Measurements from ENCODE around the gene NR1I2.

The NR1I2 gene

DNA sequence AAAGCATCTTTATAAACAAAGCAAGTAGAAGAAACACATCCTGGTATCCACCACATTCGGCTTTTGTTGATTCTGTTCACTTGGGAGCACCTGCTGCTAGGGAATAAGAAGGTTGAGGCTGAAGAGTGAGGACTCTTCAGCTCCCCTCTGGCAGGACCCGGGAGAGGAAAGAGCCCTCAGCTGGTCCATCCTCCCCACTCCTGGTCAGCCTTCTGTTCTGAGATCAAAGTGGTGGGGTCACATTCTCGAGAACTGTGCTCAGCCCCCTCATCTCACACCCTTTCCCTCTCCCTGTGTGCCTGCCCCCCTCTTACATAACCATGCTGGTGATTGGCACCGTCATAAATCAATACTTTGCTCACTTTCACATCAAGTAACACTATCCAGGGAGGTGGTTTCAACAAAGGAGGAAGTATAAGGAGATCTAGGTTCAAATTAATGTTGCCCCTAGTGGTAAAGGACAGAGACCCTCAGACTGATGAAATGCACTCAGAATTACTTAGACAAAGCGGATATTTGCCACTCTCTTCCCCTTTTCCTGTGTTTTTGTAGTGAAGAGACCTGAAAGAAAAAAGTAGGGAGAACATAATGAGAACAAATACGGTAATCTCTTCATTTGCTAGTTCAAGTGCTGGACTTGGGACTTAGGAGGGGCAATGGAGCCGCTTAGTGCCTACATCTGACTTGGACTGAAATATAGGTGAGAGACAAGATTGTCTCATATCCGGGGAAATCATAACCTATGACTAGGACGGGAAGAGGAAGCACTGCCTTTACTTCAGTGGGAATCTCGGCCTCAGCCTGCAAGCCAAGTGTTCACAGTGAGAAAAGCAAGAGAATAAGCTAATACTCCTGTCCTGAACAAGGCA, at the start of gene NR1I2:
Gene NR1I2, plus strand, starts transcription at position 772 of the 869 bp plus-strand sequence.
- no peak for DNase-seq

DNA sequence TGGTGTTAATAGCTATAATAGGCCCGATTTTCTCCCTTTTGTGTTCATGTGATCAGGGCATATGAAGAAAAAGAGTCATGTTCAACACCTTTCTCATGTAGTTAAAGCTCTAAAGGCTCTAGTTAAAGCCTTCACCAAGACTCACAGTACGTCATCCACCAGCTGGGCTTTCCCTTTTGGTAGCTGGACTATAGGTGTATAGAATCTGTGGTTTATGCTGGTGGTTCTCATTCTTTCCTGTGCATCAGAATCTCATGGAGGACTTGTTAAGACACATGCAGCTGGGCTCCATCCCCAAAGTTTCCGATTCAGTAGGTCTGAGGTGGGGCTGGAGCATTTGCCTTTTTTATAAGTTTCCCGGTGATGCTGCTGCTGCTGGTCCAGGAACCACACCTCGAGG, 48.1 kb upstream of the NR1I2 start:
- DNase-seq: no peak

- no peak for DNase-seq
Measured at GRCh38 chr3:119738741-119739140, 43.2 kb upstream of the NR1I2 start.

- no peak for DNase-seq
Measured at GRCh38 chr3:119741657-119742590, 40.0 kb upstream of the NR1I2 start.

- DNase-seq: peak; percentile 83
Measured at GRCh38 chr3:119743921-119744320, 38.0 kb upstream of the NR1I2 start.

DNA sequence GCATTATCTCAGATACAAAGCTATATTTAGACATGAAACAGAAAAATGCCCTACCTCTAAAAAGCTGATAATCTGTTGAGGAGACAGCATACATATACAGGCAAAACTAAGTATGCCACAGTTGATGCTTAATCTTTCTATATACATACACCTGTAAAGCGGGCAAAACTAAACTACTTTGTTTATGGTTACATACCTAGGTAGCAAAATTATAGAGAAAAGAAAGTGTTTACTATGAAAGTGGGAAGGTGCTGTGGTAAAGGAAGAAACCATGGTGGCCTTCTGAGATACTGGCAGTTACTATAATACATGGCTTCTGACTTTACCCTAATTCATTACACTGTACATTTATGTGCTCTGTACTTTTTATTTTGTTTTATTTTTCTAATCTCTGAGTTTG, 36.0 kb upstream of the NR1I2 start:
- DNase-seq: no peak

DNA sequence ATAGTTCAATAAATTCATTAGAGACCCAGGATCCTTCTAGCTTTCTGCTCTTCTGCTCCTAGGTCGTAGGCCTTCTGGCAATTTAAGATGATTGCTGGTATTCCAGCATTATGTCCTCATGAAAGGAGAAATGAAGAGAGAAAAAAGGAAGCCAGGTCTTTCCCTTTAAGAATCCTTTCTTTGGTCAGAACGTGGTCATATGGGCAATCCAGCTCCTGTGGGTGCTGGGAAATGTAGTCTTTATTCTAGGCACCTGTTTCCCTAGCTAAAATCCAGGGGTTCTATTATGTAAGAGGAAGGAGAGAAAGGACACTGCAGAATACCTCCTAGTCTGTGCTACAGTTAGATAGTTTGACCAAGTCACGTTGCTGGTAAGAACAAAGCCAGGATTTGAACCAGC, 35.5 kb upstream of the NR1I2 start:
- DNase-seq: no peak

DNA sequence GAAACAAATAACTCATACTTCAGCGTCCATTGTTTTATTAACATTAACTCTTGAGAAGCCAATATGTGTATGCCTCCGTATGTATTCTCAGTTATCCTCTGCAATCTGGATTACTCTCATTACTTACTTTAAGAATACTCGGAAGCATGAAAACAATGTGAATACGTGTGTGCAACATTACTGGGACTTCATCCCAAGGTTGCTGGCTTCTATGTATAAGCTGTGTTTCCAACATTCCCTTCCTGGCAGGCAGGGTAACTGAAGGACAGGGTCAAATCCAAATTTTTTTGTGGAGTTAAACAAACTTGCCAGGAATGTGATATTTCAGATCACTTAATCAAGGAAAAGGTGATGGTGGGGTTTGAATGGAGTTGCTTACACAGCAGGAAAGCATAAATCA, 34.5 kb upstream of the NR1I2 start:
- no peak for DNase-seq

- DNase-seq: no peak
Measured at GRCh38 chr3:119748991-119749390, 32.9 kb upstream of the NR1I2 start.

GRCh38 chr3:119751423-119751822, 30.5 kb upstream of the NR1I2 start:
- DNase-seq: no peak

DNA sequence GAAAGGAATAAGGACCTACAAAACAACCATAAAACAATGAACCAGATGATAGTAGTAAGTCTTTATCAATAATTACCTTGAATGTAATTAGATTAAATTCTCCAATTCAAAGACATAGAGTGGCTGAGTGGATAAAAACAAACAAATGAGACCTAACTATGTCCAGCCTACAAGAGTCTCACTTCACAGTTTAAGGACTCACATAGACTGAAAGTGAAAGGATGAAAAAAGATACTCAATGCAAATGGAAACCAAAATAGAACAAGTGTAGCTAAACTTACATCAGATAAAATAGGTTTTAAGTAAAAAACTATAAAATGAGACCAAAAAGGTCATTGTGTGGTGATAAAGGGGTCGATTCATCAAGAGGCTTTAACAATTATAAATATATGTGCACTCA, 21.9 kb upstream of the NR1I2 start:
- no peak for DNase-seq

DNA sequence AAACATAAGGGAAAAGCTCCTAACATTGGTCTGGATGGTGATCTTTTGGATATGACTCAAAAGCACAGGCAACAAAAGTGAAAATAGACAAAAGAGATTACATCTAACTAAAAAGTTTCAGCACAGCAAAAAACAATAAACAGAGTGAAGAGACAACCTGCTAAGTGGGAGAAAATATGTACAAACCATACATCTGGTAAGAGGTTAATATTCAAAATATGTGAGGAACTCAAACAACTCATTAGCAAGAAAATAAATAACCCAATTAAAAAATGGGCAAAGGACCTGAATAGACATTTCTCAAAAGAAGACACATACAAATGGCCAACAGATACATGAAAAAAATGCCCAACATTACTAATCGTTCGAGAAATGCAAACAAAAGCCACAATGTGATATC, 19.0 kb upstream of the NR1I2 start:
- DNase-seq: no peak

- no peak for DNase-seq
Measured at GRCh38 chr3:119763466-119763865, 18.4 kb upstream of the NR1I2 start.

DNA sequence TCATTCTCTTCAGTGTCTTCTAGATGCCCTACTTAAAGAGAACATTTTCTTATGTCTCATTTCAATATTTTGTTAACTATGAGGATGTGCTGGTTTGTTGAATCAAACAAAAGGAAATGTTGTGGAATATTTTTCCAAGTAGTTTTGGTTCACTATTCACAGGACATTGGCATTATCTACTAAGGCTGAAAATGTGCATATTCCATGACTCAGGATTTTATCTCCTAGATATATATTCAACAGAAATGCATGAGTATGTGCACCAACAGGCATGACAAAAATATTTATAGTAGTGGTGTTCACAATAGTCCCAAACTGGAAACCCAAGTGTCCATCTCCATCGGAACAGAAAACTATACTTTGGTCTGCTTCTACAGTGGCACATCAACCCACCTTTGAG, 16.7 kb upstream of the NR1I2 start:
- DNase-seq: no peak

- no peak for DNase-seq
Measured at GRCh38 chr3:119767936-119768601, 13.8 kb upstream of the NR1I2 start.

DNA sequence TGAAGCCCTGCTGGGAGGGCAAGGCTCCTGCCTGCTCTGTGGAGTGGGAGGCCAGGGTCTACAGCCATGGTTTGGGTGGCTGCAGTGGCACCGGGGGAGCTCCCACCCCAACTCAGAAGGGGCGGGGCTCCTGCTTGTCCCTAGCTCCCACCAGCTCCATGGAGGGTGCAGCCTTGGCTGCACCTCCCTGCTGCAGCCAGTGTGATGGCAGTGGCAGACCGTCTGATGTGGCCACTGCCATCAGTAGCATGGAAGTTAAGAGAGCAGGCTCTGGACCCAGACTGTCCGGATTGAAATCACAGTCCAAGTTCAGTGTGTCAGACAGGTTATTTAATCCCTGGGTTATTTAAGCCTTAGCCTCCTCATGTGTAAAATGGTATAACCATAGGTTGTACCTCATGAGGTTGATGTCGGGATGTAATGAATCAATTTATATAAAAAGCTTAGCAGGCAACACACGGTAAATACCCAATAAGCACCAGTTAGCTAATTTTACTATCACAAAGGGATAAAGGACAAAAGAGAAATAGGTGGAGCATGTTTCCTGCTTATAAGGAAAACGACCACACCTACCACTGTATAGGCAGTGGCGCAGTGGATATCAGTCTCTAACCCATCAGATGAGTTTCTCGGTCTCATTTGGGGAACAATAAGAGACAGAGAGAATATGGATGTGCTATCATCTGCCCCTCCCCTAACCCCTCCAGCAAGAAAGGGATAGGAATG, 13.1 kb upstream of the NR1I2 start:
- DNase-seq: no peak

DNA sequence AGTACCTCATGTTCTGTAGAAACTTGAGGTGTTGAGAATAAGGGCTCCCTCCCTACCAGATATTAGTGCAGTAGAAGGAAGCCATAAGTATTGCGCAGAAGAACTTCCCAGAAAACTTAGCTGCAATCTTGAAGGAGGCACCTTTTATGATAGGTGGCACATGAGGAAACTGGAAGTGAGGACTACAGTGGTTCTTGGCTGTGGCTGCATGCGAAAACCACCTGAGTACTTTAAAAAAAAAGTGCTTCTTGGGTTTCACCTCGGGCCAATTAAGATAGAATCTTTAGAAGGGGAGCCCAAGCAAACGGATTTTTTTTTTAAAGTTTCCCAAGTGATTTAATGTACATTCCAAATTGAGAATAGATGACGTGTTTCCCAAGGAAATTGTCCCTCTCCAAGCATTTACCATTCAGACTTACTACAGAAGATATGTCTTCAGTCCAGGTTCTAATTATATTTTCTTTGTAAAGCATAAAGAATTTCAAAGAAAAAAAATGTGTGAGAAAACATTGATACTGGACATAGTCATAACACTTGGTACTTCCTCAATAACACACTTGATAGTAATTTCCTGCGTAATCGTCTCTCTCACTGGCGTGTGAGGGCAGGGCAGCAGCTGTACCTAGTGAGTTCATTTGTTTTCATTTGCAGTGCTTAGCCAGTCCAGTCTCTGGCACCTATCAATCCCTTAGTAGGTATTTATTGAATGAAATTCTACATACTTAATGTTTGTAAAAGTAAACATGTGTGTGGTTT, 12.3 kb upstream of the NR1I2 start:
- DNase-seq: no peak

- DNase-seq: no peak
Measured at GRCh38 chr3:119774444-119774843, 7.5 kb upstream of the NR1I2 start.

GRCh38 chr3:119776304-119776703, 5.6 kb upstream of the NR1I2 start:
- no peak for DNase-seq

DNA sequence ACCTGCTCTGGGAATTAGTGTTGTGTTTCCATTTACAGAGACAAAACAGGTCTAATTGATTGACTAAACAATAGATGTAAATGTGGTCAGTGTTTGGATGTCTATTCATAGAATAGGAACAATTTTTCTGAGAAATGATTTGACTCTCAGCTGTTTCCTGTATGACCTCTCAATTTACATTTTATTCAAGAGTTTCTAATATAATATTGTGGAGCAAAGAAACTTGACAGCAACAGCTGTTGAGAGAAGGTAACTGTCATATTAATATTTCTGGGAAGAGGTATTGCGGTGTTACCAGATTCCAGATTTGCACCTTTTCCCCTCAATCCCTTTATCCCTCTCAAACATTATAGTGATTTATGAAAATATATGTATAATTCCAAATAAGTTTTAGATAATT, 3.7 kb upstream of the NR1I2 start:
- no peak for DNase-seq

DNA sequence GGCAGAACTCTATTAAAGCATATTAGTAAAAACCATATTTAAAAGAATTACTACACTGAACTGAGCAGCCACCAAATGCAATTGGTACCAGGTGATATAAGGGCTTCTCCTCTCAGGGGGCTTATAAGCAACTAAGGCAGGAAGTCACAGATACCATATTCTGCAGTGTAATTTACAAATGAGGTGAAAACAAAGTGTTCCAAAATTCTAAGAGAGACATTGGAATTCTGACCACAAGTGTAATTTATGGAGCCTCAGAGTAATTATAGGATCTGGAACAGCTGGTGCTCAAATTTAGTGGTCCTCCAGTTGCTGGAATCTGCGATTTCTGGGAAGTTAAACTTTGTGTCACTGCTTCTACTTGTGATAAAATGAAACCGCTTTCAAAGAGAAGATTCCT, 3.1 kb upstream of the NR1I2 start:
- no peak for DNase-seq

All from SHP77 treated with DMSO at 0.1 percent for 48 hours (cell line).